Measurements from ENCODE around the gene MAGI1.

- TF ChIP-seq FOXA1 (IDR thresholded peaks at IDR 0.05) (no peak), PKNOX1 (IDR thresholded peaks at IDR 0.05) (no peak), BHLHE40 (IDR thresholded peaks at IDR 0.05; ENCODE audit: borderline replicate concordance) (no peak), FOXK2 (IDR thresholded peaks at IDR 0.05) (no peak), ARNT (IDR thresholded peaks at IDR 0.05) (no peak), ELF4 (IDR thresholded peaks at IDR 0.05) (no peak), FOXM1 (IDR thresholded peaks at IDR 0.05; ENCODE audit: borderline replicate concordance) (no peak), HDGF (IDR thresholded peaks at IDR 0.05; ENCODE audit: borderline replicate concordance) (no peak), L3MBTL2 (conservative IDR thresholded peaks at IDR 0.05) (no peak), TARDBP (IDR thresholded peaks at IDR 0.05) (no peak), SUZ12 (IDR thresholded peaks at IDR 0.05) (no peak), SP1 (IDR thresholded peaks at IDR 0.05) (no peak)
These were observed 442.8 kb downstream of the MAGI1 start for GRCh38 chr3:65596029-65596300.

All from HEK293T (cell line).